ENCODE data around the gene KY.
"Not testable (repeated sequence)": the region's sequence is repeated elsewhere in the genome, so short reads cannot be mapped to it uniquely, and the experiment has no call there.

The KY gene

GRCh38 chr3:134607054-134608022 is 43.5 kb downstream of the KY start:
- no peak overlapping the region for H3K27ac Mint-ChIP-seq
- DNase-seq, result no peak
- H3K4me3 Mint-ChIP-seq, result no peak overlapping the region
- H3K4me1 Mint-ChIP-seq, result no peaks in the 10 kb centered on the region
- H3K27me3 Mint-ChIP-seq, result peaks cover 27% of the 10 kb centered on the region
- ATAC-seq, result no peak
- no peaks in the 10 kb centered on the region for H3K9me3 Mint-ChIP-seq

- H3K27ac Mint-ChIP-seq, result peak overlapping the region in 1 of 2 donors; percentile 61
These were observed 44.5 kb downstream of the KY start for GRCh38 chr3:134606033-134607025.

GRCh38 chr3:134605556-134605955 is 45.3 kb downstream of the KY start:
- ATAC-seq, result no peak
- H3K4me3 Mint-ChIP-seq, result no peak overlapping the region
- H3K27me3 Mint-ChIP-seq, result peaks cover 37% of the 10 kb centered on the region
- no peak for DNase-seq
- H3K4me1 Mint-ChIP-seq, result peaks cover 6% of the 10 kb centered on the region
- H3K9me3 Mint-ChIP-seq, result no peaks in the 10 kb centered on the region
- no peak overlapping the region for H3K27ac Mint-ChIP-seq

More at GRCh38 chr3:134606033-134607025, 44.5 kb downstream of the KY start:
- Mint-ChIP-seq H3K4me1 (no peaks in the 10 kb centered on the region), H3K9me3 (no peaks in the 10 kb centered on the region), H3K27me3 (peaks cover 30% of the 10 kb centered on the region), H3K4me3 (no peak overlapping the region)
- ATAC-seq (no peak), DNase-seq (no peak)

GRCh38 chr3:134603956-134604355 is 46.9 kb downstream of the KY start:
- no peak for ATAC-seq
- DNase-seq, result no peak
- Mint-ChIP-seq H3K27ac (no peak overlapping the region), H3K4me3 (no peak overlapping the region), H3K9me3 (no peaks in the 10 kb centered on the region), H3K4me1 (peaks cover 7% of the 10 kb centered on the region), H3K27me3 (peaks cover 42% of the 10 kb centered on the region)

- Mint-ChIP-seq H3K9me3 (no peaks in the 10 kb centered on the region), H3K27ac (no peak overlapping the region), H3K4me3 (no peak overlapping the region), H3K4me1 (peaks cover 7% of the 10 kb centered on the region), H3K27me3 (peaks cover 37% of the 10 kb centered on the region)
- ATAC-seq, result no peak
- no peak for DNase-seq
These were observed 47.3 kb downstream of the KY start for GRCh38 chr3:134603480-134603879.

- Mint-ChIP-seq H3K27me3 (peaks cover 34% of the 10 kb centered on the region), H3K4me3 (no peak overlapping the region)
These were observed 48.4 kb downstream of the KY start for GRCh38 chr3:134602440-134602814.

GRCh38 chr3:134601539-134602439 is 49.0 kb downstream of the KY start:
- H3K27ac Mint-ChIP-seq, result no peak overlapping the region
- H3K4me1 Mint-ChIP-seq, result peaks cover 7% of the 10 kb centered on the region
- no peaks in the 10 kb centered on the region for H3K9me3 Mint-ChIP-seq
- DNase-seq, result no peak
- ATAC-seq, result no peak
- peaks cover 30% of the 10 kb centered on the region for H3K27me3 Mint-ChIP-seq
- no peak overlapping the region for H3K4me3 Mint-ChIP-seq

More at GRCh38 chr3:134602440-134602814, 48.4 kb downstream of the KY start:
- H3K27ac Mint-ChIP-seq, result no peak overlapping the region
- ATAC-seq (no peak), DNase-seq (no peak)
- peaks cover 7% of the 10 kb centered on the region for H3K4me1 Mint-ChIP-seq
- no peaks in the 10 kb centered on the region for H3K9me3 Mint-ChIP-seq

- no peaks in the 10 kb centered on the region for H3K9me3 Mint-ChIP-seq
- peaks cover 7% of the 10 kb centered on the region for H3K4me1 Mint-ChIP-seq
- ATAC-seq (peak; percentile 70), DNase-seq (peak; percentile 62 to 66)
- no peak overlapping the region for H3K27ac Mint-ChIP-seq
- no peak overlapping the region for H3K4me3 Mint-ChIP-seq
- H3K27me3 Mint-ChIP-seq, result peaks cover 21% of the 10 kb centered on the region
These were observed 49.9 kb downstream of the KY start for GRCh38 chr3:134600685-134601463.

GRCh38 chr3:134600206-134600605 is 50.6 kb downstream of the KY start:
- H3K27ac Mint-ChIP-seq, result no peak overlapping the region
- H3K9me3 Mint-ChIP-seq, result no peaks in the 10 kb centered on the region
- peaks cover 7% of the 10 kb centered on the region for H3K4me1 Mint-ChIP-seq
- ATAC-seq (no peak), DNase-seq (no peak)
- no peak overlapping the region for H3K4me3 Mint-ChIP-seq
- H3K27me3 Mint-ChIP-seq, result peaks cover 15% of the 10 kb centered on the region

GRCh38 chr3:134598763-134599545 is 51.9 kb downstream of the KY start:
- peak overlapping the region in 1 of 2 donors; percentile 80 for H3K27ac Mint-ChIP-seq
- no peaks in the 10 kb centered on the region for H3K9me3 Mint-ChIP-seq
- H3K27me3 Mint-ChIP-seq, result peaks cover 15% of the 10 kb centered on the region
- ATAC-seq (no peak), DNase-seq (no peak)
- peaks cover 7% of the 10 kb centered on the region for H3K4me1 Mint-ChIP-seq
- no peak overlapping the region for H3K4me3 Mint-ChIP-seq

- Mint-ChIP-seq H3K4me3 (no peak overlapping the region), H3K27ac (no peak overlapping the region), H3K4me1 (peaks cover 7% of the 10 kb centered on the region), H3K27me3 (peaks cover 15% of the 10 kb centered on the region), H3K9me3 (no peaks in the 10 kb centered on the region)
- ATAC-seq (no peak), DNase-seq (no peak)
These were observed 53.3 kb downstream of the KY start for GRCh38 chr3:134597390-134597970.

GRCh38 chr3:134594986-134595385 is 55.8 kb downstream of the KY start:
- not testable (repeated sequence) for H3K27ac Mint-ChIP-seq, H3K4me3 Mint-ChIP-seq, H3K9me3 Mint-ChIP-seq, DNase-seq, ATAC-seq, H3K4me1 Mint-ChIP-seq, H3K27me3 Mint-ChIP-seq

GRCh38 chr3:134594331-134594741 is 56.5 kb downstream of the KY start:
- ATAC-seq, result no peak
- DNase-seq, result no peak
- no peak overlapping the region for H3K4me3 Mint-ChIP-seq
- no peak overlapping the region for H3K27ac Mint-ChIP-seq
- H3K27me3 Mint-ChIP-seq, result peaks cover 7% of the 10 kb centered on the region
- no peaks in the 10 kb centered on the region for H3K4me1 Mint-ChIP-seq
- H3K9me3 Mint-ChIP-seq, result no peaks in the 10 kb centered on the region
